ENCODE results near the gene CDH13.

Gene CDH13

GRCh38 chr16:83070416-83071209, 443.8 kb downstream of the CDH13 start:
- DNase-seq, result no peak

GRCh38 chr16:83075956-83076355, 449.2 kb downstream of the CDH13 start:
- no peak for DNase-seq

GRCh38 chr16:83083361-83083760, 456.6 kb downstream of the CDH13 start:
- no peak for DNase-seq

- no peak for DNase-seq
Observed at GRCh38 chr16:83085660-83086059, 458.9 kb downstream of the CDH13 start.

- DNase-seq, result peak; percentile 70
Observed at GRCh38 chr16:83095941-83096692, 469.3 kb downstream of the CDH13 start.

- DNase-seq, result no peak
Observed at GRCh38 chr16:83098536-83098935, 471.8 kb downstream of the CDH13 start.

GRCh38 chr16:83100679-83101078, 473.9 kb downstream of the CDH13 start:
- peak; percentile 12 for DNase-seq

- no peak for DNase-seq
Observed at GRCh38 chr16:83102336-83102735, 475.6 kb downstream of the CDH13 start.

- no peak for DNase-seq
Observed at GRCh38 chr16:83105279-83106077, 478.7 kb downstream of the CDH13 start.

GRCh38 chr16:83109490-83110125, 482.8 kb downstream of the CDH13 start:
- DNase-seq, result peak; percentile 58

- DNase-seq, result peak; percentile 71
Observed at GRCh38 chr16:83110269-83110668, 483.5 kb downstream of the CDH13 start.

GRCh38 chr16:83113317-83113716, 486.5 kb downstream of the CDH13 start:
- DNase-seq, result peak; percentile 64

- peak; percentile 87 for DNase-seq
Observed at GRCh38 chr16:83113811-83114210, 487.0 kb downstream of the CDH13 start.

- no peak for DNase-seq
Observed at GRCh38 chr16:83115491-83116232, 488.9 kb downstream of the CDH13 start.

GRCh38 chr16:83116274-83116892, 489.6 kb downstream of the CDH13 start:
- peak; percentile 43 for DNase-seq

- DNase-seq, result peak; percentile 59
Observed at GRCh38 chr16:83117810-83118209, 491.0 kb downstream of the CDH13 start.

- DNase-seq, result peak; percentile 82
Observed at GRCh38 chr16:83118365-83118764, 491.6 kb downstream of the CDH13 start.

GRCh38 chr16:83125999-83126568, 499.3 kb downstream of the CDH13 start:
- DNase-seq, result no peak

GRCh38 chr16:83128041-83128440, 501.3 kb downstream of the CDH13 start:
- DNase-seq, result no peak

GRCh38 chr16:83130039-83130438, 503.3 kb downstream of the CDH13 start:
- no peak for DNase-seq

- DNase-seq, result no peak
Observed at GRCh38 chr16:83134638-83135037, 507.9 kb downstream of the CDH13 start.
